ENCODE measurements around the gene SUPT3H.

SUPT3H gene

GRCh38 chr6:45116714-45117410, 260.9 kb downstream of the SUPT3H start:
- no peak for TF ChIP-seq CTCF (IDR thresholded peaks at IDR 0.05; ENCODE audit: low read depth, low read length)
- no peak overlapping the region for H3K4me3 ChIP-seq (ENCODE audit: low read depth, low read length)

GRCh38 chr6:45115696-45116095, 262.0 kb downstream of the SUPT3H start:
- H3K4me3 ChIP-seq (ENCODE audit: low read depth, low read length): no peak overlapping the region
- no peak for TF ChIP-seq CTCF (IDR thresholded peaks at IDR 0.05; ENCODE audit: low read depth, low read length)

GRCh38 chr6:45112711-45113110, 265.0 kb downstream of the SUPT3H start:
- no peak for TF ChIP-seq CTCF (IDR thresholded peaks at IDR 0.05; ENCODE audit: low read depth, low read length)
- H3K4me3 ChIP-seq (ENCODE audit: low read depth, low read length): no peak overlapping the region

- TF ChIP-seq CTCF (IDR thresholded peaks at IDR 0.05; ENCODE audit: low read depth, low read length): no peak
- H3K4me3 ChIP-seq (ENCODE audit: low read depth, low read length): no peak overlapping the region
Measured at GRCh38 chr6:45109551-45109950, 268.2 kb downstream of the SUPT3H start.

GRCh38 chr6:45105170-45105820, 272.4 kb downstream of the SUPT3H start:
- no peak for TF ChIP-seq CTCF (IDR thresholded peaks at IDR 0.05; ENCODE audit: low read depth, low read length)
- no peak overlapping the region for H3K4me3 ChIP-seq (ENCODE audit: low read depth, low read length)

GRCh38 chr6:45104429-45104828, 273.3 kb downstream of the SUPT3H start:
- H3K4me3 ChIP-seq (ENCODE audit: low read depth, low read length): no peak overlapping the region
- no peak for TF ChIP-seq CTCF (IDR thresholded peaks at IDR 0.05; ENCODE audit: low read depth, low read length)

GRCh38 chr6:45098256-45098655, 279.5 kb downstream of the SUPT3H start:
- no peak overlapping the region for H3K4me3 ChIP-seq (ENCODE audit: low read depth, low read length)
- TF ChIP-seq CTCF (IDR thresholded peaks at IDR 0.05; ENCODE audit: low read depth, low read length): no peak

Data from WI38 (cell line).